ENCODE results near the gene SEC23B. TPM values are rescaled to one million over a fixed set of nuclear protein-coding genes. Genes with fewer than 3 reads are reported as not detected.

The SEC23B gene
- polyA plus RNA-seq, 1 of the 3 experiments (the other 2 are of a cell fraction) = 55.2 TPM

- Histone ChIP-seq H3K36me3 (replicated peaks in 1 of 2; ENCODE audit: control insufficient read depth in 1 of 2, insufficient read depth in 2 of 2, low read length in 1 of 2) (peaks cover 48 to 56% of the 10 kb centered on the region in 2 experiments), H3K4me1 (ENCODE audit: control insufficient read depth in 1 of 2, insufficient read depth in 2 of 2, low read depth in 1 of 2, low read length in 1 of 2) (peaks cover 5 to 7% of the 10 kb centered on the region in 2 experiments; a peak in 1 of 4 replicates), H3K9ac (no peak overlapping the region), H4K20me1 (ENCODE audit: insufficient read depth) (no peaks in the 10 kb centered on the region), H3K4me2 (no peak overlapping the region), H3F3A (replicated peaks; ENCODE audit: insufficient read depth) (peaks cover 3% of the 10 kb centered on the region), H3K27me3 (ENCODE audit: insufficient read depth) (no peaks in the 10 kb centered on the region), H3K9me3 (no peaks in the 10 kb centered on the region), H3K79me2 (ENCODE audit: insufficient read depth) (peaks cover 30% of the 10 kb centered on the region), H2AFZ (ENCODE audit: low read depth) (no peak overlapping the region), H3K4me3 (ENCODE audit: low read depth in 2 of 2, low read length in 1 of 2) (no peak overlapping the region), H3K9me2 (no peaks in the 10 kb centered on the region), H3K27ac (ENCODE audit: low read depth in 2 of 2, low read length in 1 of 2) (no peak overlapping the region)
- TF ChIP-seq YY1 (IDR thresholded peaks at IDR 0.05; ENCODE audit: low read depth) = no peak
- 88% methylated on average over 7 of the region's 7 CpGs for WGBS (ENCODE audit: low lambda C conversion rate)
- ChIA-PET CTCF (interaction anchor here (0.8 kb wide), 1 partner anchor 38 kb away, joined by 3 read pairs; no protein-coding TSS in a partner anchor), POLR2A (interaction anchor here (0.6 kb wide), 1 partner anchor 23 kb away, joined by 3 read pairs; no protein-coding TSS in a partner anchor)
- DNase-seq = no peak
These were observed 5.5 kb downstream of the SEC23B start for GRCh38 chr20:18513208-18513607.

- H3K4me3 ChIP-seq (ENCODE audit: low read depth in 2 of 2, low read length in 1 of 2) = no peak overlapping the region
- H3K9me3 ChIP-seq = no peaks in the 10 kb centered on the region
- no peaks in the 10 kb centered on the region for H3K9me2 ChIP-seq
- peaks cover 27% of the 10 kb centered on the region; the same call in 1 of the 2 replicates for H3K79me2 ChIP-seq (ENCODE audit: insufficient read depth)
- 100% methylated on average over 3 of the region's 5 CpGs for WGBS (ENCODE audit: low lambda C conversion rate)
- no peak overlapping the region for H2AFZ ChIP-seq (ENCODE audit: low read depth)
- H4K20me1 ChIP-seq (ENCODE audit: insufficient read depth) = no peaks in the 10 kb centered on the region
- no peak overlapping the region for H3K27ac ChIP-seq (ENCODE audit: low read depth in 2 of 2, low read length in 1 of 2)
- H3F3A ChIP-seq (replicated peaks; ENCODE audit: insufficient read depth) = peaks cover 3% of the 10 kb centered on the region
- ChIA-PET CTCF (interaction anchor here (1.1 kb wide), 1 partner anchor 14 kb away, joined by 3 read pairs; no protein-coding TSS in a partner anchor), POLR2A (interaction anchor here (0.7 kb wide), 1 partner anchor 60 kb away, joined by 3 read pairs; no protein-coding TSS in a partner anchor)
- peaks cover 48 to 56% of the 10 kb centered on the region in 2 experiments for H3K36me3 ChIP-seq (replicated peaks in 1 of 2; ENCODE audit: control insufficient read depth in 1 of 2, insufficient read depth in 2 of 2, low read length in 1 of 2)
- H3K27me3 ChIP-seq (ENCODE audit: insufficient read depth) = no peaks in the 10 kb centered on the region
- H3K4me1 ChIP-seq (ENCODE audit: control insufficient read depth in 1 of 2, insufficient read depth in 2 of 2, low read depth in 1 of 2, low read length in 1 of 2) = 0 out of 4 replicates have a peak, but pooled peaks cover 0 to under 1% of the 10 kb centered on the region in 2 experiments
- DNase-seq = no peak
- no peak overlapping the region for H3K4me2 ChIP-seq
- TF ChIP-seq MXI1 (IDR thresholded peaks at IDR 0.05; ENCODE audit: low read depth, low read length) (no peak), TCF12 (IDR thresholded peaks at IDR 0.05) (no peak), POLR2AphosphoS5 (IDR thresholded peaks at IDR 0.05; ENCODE audit: low read depth, low read length) (no peak), TAF1 (IDR thresholded peaks at IDR 0.05; ENCODE audit: borderline replicate concordance, low read depth, low read length) (no peak), EP300 (IDR thresholded peaks at IDR 0.05; ENCODE audit: borderline replicate concordance in 1 of 2, low read depth in 1 of 2, low read length in 1 of 2) (no peak), MEF2A (IDR thresholded peaks at IDR 0.05; ENCODE audit: borderline replicate concordance, low read depth) (no peak), NFIC (IDR thresholded peaks at IDR 0.05; ENCODE audit: borderline replicate concordance) (no peak), EZH2phosphoT487 (IDR thresholded peaks at IDR 0.05; ENCODE audit: borderline replicate concordance, low read depth) (no peak), USF2 (IDR thresholded peaks at IDR 0.05; ENCODE audit: borderline replicate concordance, low read depth, low read length) (no peak), YY1 (IDR thresholded peaks at IDR 0.05; ENCODE audit: low read depth) (no peak), NRF1 (IDR thresholded peaks at IDR 0.05; ENCODE audit: low read depth, low read length) (no peak), CHD2 (IDR thresholded peaks at IDR 0.05; ENCODE audit: low read length, partially characterized antibody) (no peak), SIN3A (IDR thresholded peaks at IDR 0.05; ENCODE audit: borderline replicate concordance, low read depth, low read length) (no peak), FOXM1 (IDR thresholded peaks at IDR 0.05; ENCODE audit: low read depth) (no peak)
- TF ChIP-seq, protein P1, sequence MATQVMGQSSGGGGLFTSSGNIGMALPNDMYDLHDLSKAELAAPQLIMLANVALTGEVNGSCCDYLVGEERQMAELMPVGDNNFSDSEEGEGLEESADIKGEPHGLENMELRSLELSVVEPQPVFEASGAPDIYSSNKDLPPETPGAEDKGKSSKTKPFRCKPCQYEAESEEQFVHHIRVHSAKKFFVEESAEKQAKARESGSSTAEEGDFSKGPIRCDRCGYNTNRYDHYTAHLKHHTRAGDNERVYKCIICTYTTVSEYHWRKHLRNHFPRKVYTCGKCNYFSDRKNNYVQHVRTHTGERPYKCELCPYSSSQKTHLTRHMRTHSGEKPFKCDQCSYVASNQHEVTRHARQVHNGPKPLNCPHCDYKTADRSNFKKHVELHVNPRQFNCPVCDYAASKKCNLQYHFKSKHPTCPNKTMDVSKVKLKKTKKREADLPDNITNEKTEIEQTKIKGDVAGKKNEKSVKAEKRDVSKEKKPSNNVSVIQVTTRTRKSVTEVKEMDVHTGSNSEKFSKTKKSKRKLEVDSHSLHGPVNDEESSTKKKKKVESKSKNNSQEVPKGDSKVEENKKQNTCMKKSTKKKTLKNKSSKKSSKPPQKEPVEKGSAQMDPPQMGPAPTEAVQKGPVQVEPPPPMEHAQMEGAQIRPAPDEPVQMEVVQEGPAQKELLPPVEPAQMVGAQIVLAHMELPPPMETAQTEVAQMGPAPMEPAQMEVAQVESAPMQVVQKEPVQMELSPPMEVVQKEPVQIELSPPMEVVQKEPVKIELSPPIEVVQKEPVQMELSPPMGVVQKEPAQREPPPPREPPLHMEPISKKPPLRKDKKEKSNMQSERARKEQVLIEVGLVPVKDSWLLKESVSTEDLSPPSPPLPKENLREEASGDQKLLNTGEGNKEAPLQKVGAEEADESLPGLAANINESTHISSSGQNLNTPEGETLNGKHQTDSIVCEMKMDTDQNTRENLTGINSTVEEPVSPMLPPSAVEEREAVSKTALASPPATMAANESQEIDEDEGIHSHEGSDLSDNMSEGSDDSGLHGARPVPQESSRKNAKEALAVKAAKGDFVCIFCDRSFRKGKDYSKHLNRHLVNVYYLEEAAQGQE (IDR thresholded peaks at IDR 0.05; ENCODE audit: low read depth, low read length) = no peak
- TF ChIP-seq, protein P2, sequence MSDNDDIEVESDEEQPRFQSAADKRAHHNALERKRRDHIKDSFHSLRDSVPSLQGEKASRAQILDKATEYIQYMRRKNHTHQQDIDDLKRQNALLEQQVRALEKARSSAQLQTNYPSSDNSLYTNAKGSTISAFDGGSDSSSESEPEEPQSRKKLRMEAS (IDR thresholded peaks at IDR 0.05; ENCODE audit: low read depth) = no peak
- no peak overlapping the region for H3K9ac ChIP-seq
These were observed 6.4 kb downstream of the SEC23B start for GRCh38 chr20:18514127-18514526.

Measured in SK-N-SH (cell line).